GM12864 (cell line): ENCODE data around the gene EAF2.

Source experiments
- DNase-seq: peaks from one replicate; pipeline ENCODE4 v3.0.0-alpha.2; 2011; ENCODE audit warnings: low read depth
- H3K4me3 ChIP-seq: 2 replicates; pipeline ENCODE4 v1.5.1; 2011; ENCODE audit warnings: mild to moderate bottlenecking, low read depth, low read length, control low read depth
- TF ChIP-seq, protein P1 (sequence below): IDR thresholded peaks from 2 replicates; pipeline ENCODE4 v1.5.1; 2011; ENCODE audit warnings: low read depth, mild to moderate bottlenecking, moderate library complexity, low read length, control low read depth, inconsistent platforms; ENCODE audit errors: missing control alignments

The EAF2 gene

DNA sequence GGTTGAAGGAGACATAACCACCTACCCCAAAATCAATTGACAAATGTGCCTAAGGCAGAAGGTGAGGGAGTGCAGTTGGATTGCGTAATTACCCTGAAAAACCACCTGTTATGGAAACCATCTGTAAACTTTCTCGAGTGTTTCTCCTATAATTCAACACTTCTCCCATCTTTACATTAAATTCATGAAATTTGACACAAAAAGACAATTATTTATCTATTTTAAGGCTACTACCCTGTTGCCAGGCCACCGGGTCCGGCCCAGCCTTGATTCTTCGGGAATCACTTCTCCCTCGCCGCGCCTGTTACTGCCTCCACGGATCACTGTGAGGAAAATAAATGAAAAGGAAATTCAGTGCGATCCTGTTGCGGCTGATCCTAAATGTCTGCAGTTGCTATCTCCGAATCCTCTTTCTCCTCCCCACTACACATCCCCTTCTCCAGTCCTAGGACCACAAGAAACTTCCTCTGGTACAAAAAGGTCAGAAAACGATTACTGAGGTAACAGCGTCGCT is 795 bp upstream of the EAF2 start:
- TF ChIP-seq, protein P1, sequence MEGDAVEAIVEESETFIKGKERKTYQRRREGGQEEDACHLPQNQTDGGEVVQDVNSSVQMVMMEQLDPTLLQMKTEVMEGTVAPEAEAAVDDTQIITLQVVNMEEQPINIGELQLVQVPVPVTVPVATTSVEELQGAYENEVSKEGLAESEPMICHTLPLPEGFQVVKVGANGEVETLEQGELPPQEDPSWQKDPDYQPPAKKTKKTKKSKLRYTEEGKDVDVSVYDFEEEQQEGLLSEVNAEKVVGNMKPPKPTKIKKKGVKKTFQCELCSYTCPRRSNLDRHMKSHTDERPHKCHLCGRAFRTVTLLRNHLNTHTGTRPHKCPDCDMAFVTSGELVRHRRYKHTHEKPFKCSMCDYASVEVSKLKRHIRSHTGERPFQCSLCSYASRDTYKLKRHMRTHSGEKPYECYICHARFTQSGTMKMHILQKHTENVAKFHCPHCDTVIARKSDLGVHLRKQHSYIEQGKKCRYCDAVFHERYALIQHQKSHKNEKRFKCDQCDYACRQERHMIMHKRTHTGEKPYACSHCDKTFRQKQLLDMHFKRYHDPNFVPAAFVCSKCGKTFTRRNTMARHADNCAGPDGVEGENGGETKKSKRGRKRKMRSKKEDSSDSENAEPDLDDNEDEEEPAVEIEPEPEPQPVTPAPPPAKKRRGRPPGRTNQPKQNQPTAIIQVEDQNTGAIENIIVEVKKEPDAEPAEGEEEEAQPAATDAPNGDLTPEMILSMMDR: no peak
- H3K4me3 ChIP-seq: peak overlapping the region; percentile 75
- no peak for DNase-seq

DNA sequence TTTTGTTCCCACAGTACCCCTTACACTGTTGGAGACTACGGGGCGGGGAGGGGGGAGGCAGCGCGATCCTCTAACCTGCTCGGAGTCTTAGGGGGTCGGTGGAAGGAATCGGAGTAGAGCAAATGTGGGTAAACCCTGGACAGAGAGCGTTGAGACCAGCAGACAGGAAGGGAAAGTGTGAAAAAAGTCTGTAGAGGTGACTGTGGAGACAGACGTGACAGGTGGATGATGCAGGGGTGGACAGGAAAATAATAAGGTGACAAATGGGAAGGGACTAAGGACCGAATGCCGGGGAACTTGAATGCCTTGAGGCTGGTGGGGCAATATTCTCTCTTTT is 424 bp downstream of the EAF2 start:
- DNase-seq: no peak
- peak overlapping the region; percentile 75 for H3K4me3 ChIP-seq
- TF ChIP-seq, protein P1: no peak

DNA sequence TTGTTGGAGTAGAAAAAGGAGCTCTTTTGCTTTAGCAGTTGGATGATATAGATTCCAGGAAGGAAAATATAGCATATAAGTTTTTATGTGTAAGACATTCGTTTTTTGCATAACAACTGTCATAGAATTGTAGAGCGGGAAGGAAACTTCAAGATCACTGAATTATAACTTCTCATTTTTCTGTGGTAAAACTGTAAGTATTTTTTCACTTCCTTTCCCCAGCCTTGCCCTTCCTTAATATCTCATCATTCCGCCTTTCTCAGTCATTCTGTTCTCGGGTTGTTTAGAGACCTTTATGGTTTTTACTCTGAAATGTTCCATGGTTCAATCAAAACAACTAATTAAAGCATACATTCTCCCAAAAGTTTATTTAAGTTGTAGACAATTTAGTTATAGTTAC is 1.1 kb downstream of the EAF2 start:
- DNase-seq: no peak
- TF ChIP-seq, protein P1: no peak
- peak overlapping the region; percentile 75 for H3K4me3 ChIP-seq

DNA sequence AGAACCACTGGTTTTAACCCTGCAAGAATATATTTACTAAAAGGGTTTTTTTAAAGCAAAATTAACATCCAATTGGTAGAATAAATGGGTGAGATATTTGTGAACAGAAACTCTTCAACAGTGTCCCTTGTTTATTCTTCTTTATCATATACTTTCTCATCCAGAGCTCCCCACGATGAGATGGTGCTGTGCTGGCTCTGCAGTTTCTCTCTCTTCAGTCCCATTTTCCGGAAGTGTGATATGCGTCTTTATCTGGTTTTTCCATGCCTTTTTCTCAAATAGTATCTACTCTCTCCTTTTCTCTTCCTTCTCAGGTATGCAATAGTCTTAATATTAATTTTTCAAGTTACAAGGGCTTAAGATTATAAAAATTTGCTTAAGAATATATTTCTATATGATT is 1.5 kb downstream of the EAF2 start:
- TF ChIP-seq, protein P1: no peak
- DNase-seq: no peak
- H3K4me3 ChIP-seq: peak overlapping the region; percentile 75

DNA sequence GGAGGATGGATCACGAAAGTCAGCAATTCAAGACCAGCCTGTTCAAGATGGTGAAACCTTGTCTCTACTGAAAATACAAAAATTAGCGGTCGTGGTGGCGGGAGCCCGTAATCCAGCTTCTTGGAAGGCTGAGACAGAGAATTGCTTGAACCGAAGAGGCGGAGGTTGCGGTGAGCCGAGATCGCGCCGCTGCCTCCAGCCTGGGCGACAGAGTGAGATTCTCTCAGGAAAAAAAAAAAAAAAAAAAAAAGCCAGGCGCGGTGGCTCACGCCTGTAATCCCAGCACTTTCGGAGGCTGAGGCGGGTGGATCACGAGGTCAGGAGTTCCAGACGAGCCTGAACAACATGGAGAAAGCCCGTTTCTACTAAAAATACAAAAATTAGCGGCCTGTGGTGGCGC is 5.0 kb downstream of the EAF2 start:
- DNase-seq: no peak
- H3K4me3 ChIP-seq: no peak overlapping the region
- TF ChIP-seq, protein P1: no peak

DNA sequence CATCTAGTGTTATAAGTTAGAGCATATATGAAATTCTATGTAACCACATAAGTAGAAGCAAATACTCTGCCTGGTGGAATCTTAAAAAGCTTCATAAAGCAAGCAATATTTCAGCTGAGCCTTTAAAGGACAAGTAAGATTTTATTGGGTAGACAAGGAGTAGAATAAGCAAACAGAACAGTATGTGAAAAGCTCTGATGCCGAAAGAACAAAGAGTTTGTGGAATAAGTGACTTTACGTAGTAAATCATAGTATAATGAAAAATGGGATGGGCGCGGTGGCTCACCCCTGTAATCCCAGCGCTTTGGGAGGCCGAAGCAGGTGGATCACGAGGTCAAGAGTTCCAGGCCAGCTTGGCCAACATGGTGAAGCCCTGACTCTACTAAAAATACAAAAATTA is 9.9 kb downstream of the EAF2 start:
- H3K4me3 ChIP-seq: no peak overlapping the region
- no peak for DNase-seq
- TF ChIP-seq, protein P1: no peak

DNA sequence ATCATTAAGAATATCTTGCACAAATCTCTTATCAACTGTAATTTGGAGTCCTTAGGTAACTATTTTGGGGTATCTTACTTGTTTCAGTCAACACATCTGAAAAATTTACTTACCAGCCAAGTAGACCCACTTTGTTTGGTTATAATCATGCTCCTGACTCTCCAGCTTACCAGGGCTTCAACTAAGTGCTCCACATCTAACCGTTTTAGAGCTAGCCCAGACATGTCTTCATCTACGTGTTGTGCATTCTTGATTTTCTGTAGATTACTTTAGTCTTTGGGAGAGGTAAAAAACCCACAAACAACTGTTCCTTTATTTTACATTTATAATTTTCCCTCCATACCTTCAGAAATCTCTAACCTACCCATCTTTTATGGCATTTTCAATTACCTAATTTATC is 17.2 kb downstream of the EAF2 start:
- DNase-seq: no peak
- TF ChIP-seq, protein P1: no peak
- no peak overlapping the region for H3K4me3 ChIP-seq
